Hepatic stellate cell (primary cell): ENCODE measurements around the gene ZC3H7A.
A peak's percentile ranks its signal among the peaks of the same experiment; 100 is the strongest.
"Not testable (repeated sequence)": the region's sequence is repeated elsewhere in the genome, so short reads cannot be mapped to it uniquely, and the experiment has no call there.

Experiments
- DNase-seq: peaks from one replicate; pipeline ENCODE4 v3.0.0; 2011; ENCODE audit warnings: low spot score

Gene ZC3H7A

GRCh38 chr16:11797166-11797956, at the start of gene ZC3H7A:
Gene ZC3H7A, minus strand, starts transcription at chr16:11797258. Its CDS starts 14,904 bp downstream, at chr16:11782354.
- peak; percentile 97 for DNase-seq

- no peak for DNase-seq
Observed at GRCh38 chr16:11844499-11844898, 47.4 kb upstream of the ZC3H7A start.

- no peak for DNase-seq
Observed at GRCh38 chr16:11843861-11844260, 46.8 kb upstream of the ZC3H7A start.

GRCh38 chr16:11843206-11843605, 46.1 kb upstream of the ZC3H7A start:
- DNase-seq = no peak

- no peak for DNase-seq
Observed at GRCh38 chr16:11841026-11841425, 44.0 kb upstream of the ZC3H7A start.

GRCh38 chr16:11836650-11837244, 39.7 kb upstream of the ZC3H7A start:
- peak; percentile 81 for DNase-seq

- no peak for DNase-seq
Observed at GRCh38 chr16:11835891-11836649, 39.0 kb upstream of the ZC3H7A start.

GRCh38 chr16:11835309-11835708, 38.3 kb upstream of the ZC3H7A start:
- no peak for DNase-seq

GRCh38 chr16:11833951-11834695, 37.1 kb upstream of the ZC3H7A start:
- DNase-seq = no peak

GRCh38 chr16:11828696-11829095, 31.6 kb upstream of the ZC3H7A start:
- no peak for DNase-seq

- DNase-seq = not testable (repeated sequence)
Observed at GRCh38 chr16:11825520-11826165, 28.6 kb upstream of the ZC3H7A start.

- DNase-seq = peak; percentile 42
Observed at GRCh38 chr16:11824362-11824761, 27.3 kb upstream of the ZC3H7A start.

- DNase-seq = not testable (repeated sequence)
Observed at GRCh38 chr16:11823645-11824044, 26.6 kb upstream of the ZC3H7A start.

GRCh38 chr16:11819798-11820197, 22.7 kb upstream of the ZC3H7A start:
- no peak for DNase-seq

GRCh38 chr16:11818970-11819369, 21.9 kb upstream of the ZC3H7A start:
- not testable (repeated sequence) for DNase-seq

- DNase-seq = no peak
Observed at GRCh38 chr16:11816123-11816522, 19.1 kb upstream of the ZC3H7A start.

GRCh38 chr16:11814800-11815199, 17.7 kb upstream of the ZC3H7A start:
- not testable (repeated sequence) for DNase-seq

GRCh38 chr16:11806721-11807120, 9.7 kb upstream of the ZC3H7A start:
- no peak for DNase-seq

GRCh38 chr16:11805556-11805955, 8.5 kb upstream of the ZC3H7A start:
- no peak for DNase-seq

GRCh38 chr16:11801481-11802021, 4.5 kb upstream of the ZC3H7A start:
- DNase-seq = no peak

GRCh38 chr16:11800382-11800718, 3.3 kb upstream of the ZC3H7A start:
- no peak for DNase-seq
